HG02588 (cell line): ENCODE results near the gene PPIA.
"Not testable (repeated sequence)": the region's sequence is repeated elsewhere in the genome, so short reads cannot be mapped to it uniquely, and the experiment has no call there.

Experiments
- ATAC-seq: cut with Tn5 transposase; IDR thresholded peaks from one replicate; pipeline ENCODE4 v1.9.1; 2021; ENCODE audit warnings: mild to moderate bottlenecking, moderate library complexity; ENCODE audit not compliant: unreplicated experiment

PPIA gene

GRCh38 chr7:44784364-44784763 lies 12.1 kb upstream of the PPIA start:
- ATAC-seq = no peak

- ATAC-seq = not testable (repeated sequence)
Measured at GRCh38 chr7:44785218-44785617, 11.3 kb upstream of the PPIA start.

- ATAC-seq = no peak
Measured at GRCh38 chr7:44787041-44787440, 9.4 kb upstream of the PPIA start.

- no peak for ATAC-seq
Measured at GRCh38 chr7:44787762-44788161, 8.7 kb upstream of the PPIA start.

GRCh38 chr7:44789990-44790389 lies 6.5 kb upstream of the PPIA start:
- no peak for ATAC-seq

- ATAC-seq = no peak
Measured at GRCh38 chr7:44791278-44792219, 4.9 kb upstream of the PPIA start.

- no peak for ATAC-seq
Measured at GRCh38 chr7:44793919-44794318, 2.6 kb upstream of the PPIA start.

- no peak for ATAC-seq
Measured at GRCh38 chr7:44794331-44794730, 2.1 kb upstream of the PPIA start.

GRCh38 chr7:44796034-44796503 lies 412 bp upstream of the PPIA start:
- ATAC-seq = no peak

GRCh38 chr7:44797329-44798258 lies 1.1 kb downstream of the PPIA start:
- peak; percentile 49 for ATAC-seq

GRCh38 chr7:44798649-44799305 lies 2.3 kb downstream of the PPIA start:
- no peak for ATAC-seq

GRCh38 chr7:44799939-44800338 lies 3.5 kb downstream of the PPIA start:
- ATAC-seq = no peak

GRCh38 chr7:44801890-44802289 lies 5.4 kb downstream of the PPIA start:
- no peak for ATAC-seq

GRCh38 chr7:44802418-44803025 lies 6.0 kb downstream of the PPIA start:
- ATAC-seq = no peak

- ATAC-seq = not testable (repeated sequence)
Measured at GRCh38 chr7:44803828-44804519, 7.5 kb downstream of the PPIA start.

- ATAC-seq = no peak
Measured at GRCh38 chr7:44805950-44806349, 9.5 kb downstream of the PPIA start.

GRCh38 chr7:44808914-44809393 lies 12.5 kb downstream of the PPIA start:
- ATAC-seq = no peak

GRCh38 chr7:44811093-44811492 lies 14.6 kb downstream of the PPIA start:
- ATAC-seq = no peak

GRCh38 chr7:44811571-44811970 lies 15.1 kb downstream of the PPIA start:
- ATAC-seq = no peak

- ATAC-seq = no peak
Measured at GRCh38 chr7:44814919-44815318, 18.4 kb downstream of the PPIA start.
